ENCODE measurements around the gene ZCCHC17. TPM values are rescaled to one million over a fixed set of nuclear protein-coding genes. Genes with fewer than 3 reads are reported as not detected.

The ZCCHC17 gene
- 64.5 TPM for total RNA-seq (ENCODE audit: unreplicated experiment)
- long read RNA-seq, transcript ZCCHC17-202 (8 exons, 1,730 nt), result minor isoform, 6 of 106 reads
- long read RNA-seq, transcript ZCCHC17-201 (8 exons, 1,605 nt), result major isoform, 45 of 106 reads
- long read RNA-seq, partial matches to known transcripts, result 28 of 106 reads
- long read RNA-seq, other reads (novel, unspliced or antisense), result 20 of 106 reads

DNA sequence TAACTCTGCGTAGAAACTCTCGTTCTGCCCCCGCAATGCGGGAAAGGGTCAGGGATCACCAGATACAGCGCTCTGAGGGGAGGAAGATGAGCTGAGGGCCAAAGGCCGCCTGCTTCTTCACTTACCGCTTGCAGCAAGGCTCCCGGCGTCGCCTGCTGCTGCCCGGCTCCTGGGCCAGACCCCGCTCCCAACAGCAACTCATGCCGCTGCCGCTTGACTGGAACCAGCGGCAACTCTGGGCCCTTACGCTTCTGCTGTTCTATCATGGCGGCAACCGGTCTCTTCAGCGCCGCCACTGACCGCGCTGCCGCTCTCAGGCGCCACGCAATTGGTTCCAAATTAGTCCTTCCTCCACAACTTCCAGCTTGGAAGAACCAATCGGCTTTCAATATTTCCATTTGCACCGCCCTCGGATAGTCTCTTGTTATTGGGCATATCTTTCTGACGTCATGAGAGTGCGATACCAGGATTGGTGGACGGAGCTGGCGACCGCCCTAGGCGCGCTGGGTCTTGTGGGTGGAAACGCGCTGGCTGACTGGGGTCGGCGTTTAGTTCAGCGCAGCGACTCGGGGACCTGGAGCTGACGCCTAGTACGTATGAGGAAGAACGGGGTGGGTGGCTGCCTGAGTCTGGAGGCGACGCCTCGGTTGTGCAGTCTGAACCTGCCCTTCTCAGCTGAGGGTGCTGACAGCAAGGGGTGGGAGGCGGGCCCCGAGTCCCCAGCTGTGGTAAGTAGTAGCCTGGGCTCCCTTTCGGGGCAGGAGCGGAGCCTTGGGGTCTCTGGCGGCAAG, at the start of gene ZCCHC17, which contains the start of gene SNRNP40:
ZCCHC17 (plus strand) TSS at position 547 of the 791 bp plus-strand sequence. CDS start 13,067 bp downstream, outside the sequence.
SNRNP40 (minus strand) TSS at position 303 of the 791 bp plus-strand sequence; CDS start at position 266, 37 bp downstream.
- Mint-ChIP-seq H3K4me3 (ENCODE audit: unreplicated experiment) (no peak within 1 kb of the TSS), H3K9me3 (ENCODE audit: unreplicated experiment) (no peaks in the 10 kb centered on the region), H3K4me1 (ENCODE audit: low read depth, unreplicated experiment) (peaks cover 14% of the 10 kb centered on the region), H3K27ac (ENCODE audit: unreplicated experiment) (peak within 1 kb of the TSS; percentile 20), H3K27me3 (ENCODE audit: unreplicated experiment) (no peaks in the 10 kb centered on the region), H3K36me3 (ENCODE audit: unreplicated experiment) (no peaks in the 10 kb centered on the region)
- DNase-seq, result peak; percentile 92
- TF ChIP-seq, protein P1, sequence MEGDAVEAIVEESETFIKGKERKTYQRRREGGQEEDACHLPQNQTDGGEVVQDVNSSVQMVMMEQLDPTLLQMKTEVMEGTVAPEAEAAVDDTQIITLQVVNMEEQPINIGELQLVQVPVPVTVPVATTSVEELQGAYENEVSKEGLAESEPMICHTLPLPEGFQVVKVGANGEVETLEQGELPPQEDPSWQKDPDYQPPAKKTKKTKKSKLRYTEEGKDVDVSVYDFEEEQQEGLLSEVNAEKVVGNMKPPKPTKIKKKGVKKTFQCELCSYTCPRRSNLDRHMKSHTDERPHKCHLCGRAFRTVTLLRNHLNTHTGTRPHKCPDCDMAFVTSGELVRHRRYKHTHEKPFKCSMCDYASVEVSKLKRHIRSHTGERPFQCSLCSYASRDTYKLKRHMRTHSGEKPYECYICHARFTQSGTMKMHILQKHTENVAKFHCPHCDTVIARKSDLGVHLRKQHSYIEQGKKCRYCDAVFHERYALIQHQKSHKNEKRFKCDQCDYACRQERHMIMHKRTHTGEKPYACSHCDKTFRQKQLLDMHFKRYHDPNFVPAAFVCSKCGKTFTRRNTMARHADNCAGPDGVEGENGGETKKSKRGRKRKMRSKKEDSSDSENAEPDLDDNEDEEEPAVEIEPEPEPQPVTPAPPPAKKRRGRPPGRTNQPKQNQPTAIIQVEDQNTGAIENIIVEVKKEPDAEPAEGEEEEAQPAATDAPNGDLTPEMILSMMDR (IDR thresholded peaks at IDR 0.05; ENCODE audit: partially characterized antibody, unreplicated experiment), result no peak

GRCh38 chr1:31248276-31248675, 48.6 kb upstream of the ZCCHC17 start:
- H3K27me3 Mint-ChIP-seq (ENCODE audit: unreplicated experiment), result peaks cover 5% of the 10 kb centered on the region
- H3K4me3 Mint-ChIP-seq (ENCODE audit: unreplicated experiment), result peak overlapping the region; percentile 9
- DNase-seq, result no peak
- TF ChIP-seq, protein P1 (IDR thresholded peaks at IDR 0.05; ENCODE audit: partially characterized antibody, unreplicated experiment), result no peak
- peaks cover 10% of the 10 kb centered on the region for H3K4me1 Mint-ChIP-seq (ENCODE audit: low read depth, unreplicated experiment)
- H3K36me3 Mint-ChIP-seq (ENCODE audit: unreplicated experiment), result no peaks in the 10 kb centered on the region
- peaks cover 3% of the 10 kb centered on the region for H3K9me3 Mint-ChIP-seq (ENCODE audit: unreplicated experiment)
- no peak overlapping the region for H3K27ac Mint-ChIP-seq (ENCODE audit: unreplicated experiment)

- TF ChIP-seq, protein P1 (IDR thresholded peaks at IDR 0.05; ENCODE audit: partially characterized antibody, unreplicated experiment), result no peak
- Mint-ChIP-seq H3K4me3 (ENCODE audit: unreplicated experiment) (no peak overlapping the region), H3K27ac (ENCODE audit: unreplicated experiment) (no peak overlapping the region), H3K36me3 (ENCODE audit: unreplicated experiment) (no peaks in the 10 kb centered on the region), H3K9me3 (ENCODE audit: unreplicated experiment) (peaks cover 3% of the 10 kb centered on the region), H3K27me3 (ENCODE audit: unreplicated experiment) (peaks cover 5% of the 10 kb centered on the region), H3K4me1 (ENCODE audit: low read depth, unreplicated experiment) (no peaks in the 10 kb centered on the region)
- DNase-seq, result no peak
These were observed 47.0 kb upstream of the ZCCHC17 start for GRCh38 chr1:31249854-31250253.

DNA sequence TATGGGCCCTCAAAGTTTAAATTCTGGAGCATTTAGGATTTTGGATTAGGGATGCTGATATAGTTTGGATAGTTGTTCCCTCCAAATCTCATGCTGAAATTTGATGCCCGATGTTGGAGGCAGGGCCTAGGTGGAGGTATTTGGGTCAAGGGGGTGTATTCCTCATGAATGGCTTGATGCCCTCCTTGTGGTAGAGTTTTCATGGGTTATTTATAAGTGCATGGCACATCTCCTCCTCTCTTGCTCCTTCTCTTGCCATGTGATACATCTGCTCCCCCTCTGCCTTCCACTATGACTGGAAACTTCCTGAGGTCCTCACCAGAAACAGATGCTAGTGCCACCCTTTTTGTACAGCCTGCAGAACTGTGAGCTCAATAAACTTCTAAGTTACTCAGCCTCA, 39.6 kb upstream of the ZCCHC17 start:
- Mint-ChIP-seq H3K27me3 (ENCODE audit: unreplicated experiment) (no peaks in the 10 kb centered on the region), H3K4me1 (ENCODE audit: low read depth, unreplicated experiment) (peaks cover 2% of the 10 kb centered on the region), H3K4me3 (ENCODE audit: unreplicated experiment) (no peak overlapping the region), H3K36me3 (ENCODE audit: unreplicated experiment) (peaks cover 4% of the 10 kb centered on the region), H3K27ac (ENCODE audit: unreplicated experiment) (no peak overlapping the region), H3K9me3 (ENCODE audit: unreplicated experiment) (no peaks in the 10 kb centered on the region)
- no peak for DNase-seq
- TF ChIP-seq, protein P1 (IDR thresholded peaks at IDR 0.05; ENCODE audit: partially characterized antibody, unreplicated experiment), result no peak

GRCh38 chr1:31258581-31258980, 38.3 kb upstream of the ZCCHC17 start:
- peaks cover 2% of the 10 kb centered on the region for H3K4me1 Mint-ChIP-seq (ENCODE audit: low read depth, unreplicated experiment)
- no peak for DNase-seq
- no peak overlapping the region for H3K4me3 Mint-ChIP-seq (ENCODE audit: unreplicated experiment)
- TF ChIP-seq, protein P1 (IDR thresholded peaks at IDR 0.05; ENCODE audit: partially characterized antibody, unreplicated experiment), result no peak
- H3K36me3 Mint-ChIP-seq (ENCODE audit: unreplicated experiment), result peaks cover 4% of the 10 kb centered on the region
- no peaks in the 10 kb centered on the region for H3K9me3 Mint-ChIP-seq (ENCODE audit: unreplicated experiment)
- H3K27me3 Mint-ChIP-seq (ENCODE audit: unreplicated experiment), result no peaks in the 10 kb centered on the region
- H3K27ac Mint-ChIP-seq (ENCODE audit: unreplicated experiment), result no peak overlapping the region

Data from glutamatergic neuron (in vitro differentiated cells).